GM12878 (cell line): ENCODE data around the gene CD180. TPM values are rescaled to one million over a fixed set of nuclear protein-coding genes. Genes with fewer than 3 reads are reported as not detected.

Experiments used
- ATAC-seq: fragments of 200-7000 bp; cut with Tn5 transposase; 3 replicates; pipeline ENCODE4 v1.9.1; 2020; ENCODE audit warnings: mild to moderate bottlenecking, moderate library complexity
- BruUV-seq: library from RNA; stranded (reverse); fragments of 400-500 nt; replicated peaks from 2 replicates; lab custom pipeline; 2021; lab: Mats Ljungman, UMichigan
- CTCF ChIA-PET: fragments of 300-600 bp; sonication (Branson Sonifier 250); formaldehyde crosslinking; extraction: SDS; loops from one replicate; lab custom pipeline; 2021; ENCODE audit warnings: inconsistent platforms; lab: Yijun Ruan, JAX
- POLR2A ChIA-PET: fragments of 350-600 bp; formaldehyde crosslinking; extraction: SDS; loops from one replicate; lab custom pipeline; 2021; ENCODE audit warnings: inconsistent platforms; lab: Charles Lee
- RAD21 ChIA-PET: fragments of 300-600 bp; sonication (Branson Sonifier 250); formaldehyde crosslinking; loops from one replicate; lab custom pipeline; 2023; ENCODE audit warnings: antibody characterized with exemption; ENCODE audit not compliant: unreplicated experiment; lab: Charles Lee
- SMC1A ChIA-PET: fragments of 300-600 bp; sonication (Branson Sonifier 250); formaldehyde crosslinking; loops from one replicate; lab custom pipeline; 2023; ENCODE audit not compliant: unreplicated experiment, uncharacterized antibody; lab: Charles Lee
- DNase-seq: peaks from one replicate; pipeline ENCODE4 v3.0.0-alpha.2; 2011; ENCODE audit warnings: low read depth, low spot score
- FAIRE-seq: peaks from 3 replicates; lab custom pipeline; 2011; peaks lifted over from hg19 to GRCh38; lab: Jason Lieb, UNC
- H2AFZ ChIP-seq: 2 replicates; pipeline ENCODE4 v1.6.0; 2011; ENCODE audit warnings: low read depth, low read length, control low read depth; ENCODE audit not compliant: control insufficient read depth
- H3K27ac ChIP-seq: 2 replicates; pipeline ENCODE4 v1.5.1; 2011; ENCODE audit warnings: control low read depth; ENCODE audit not compliant: control insufficient read depth, insufficient read depth
- H3K27me3 ChIP-seq, 2 experiments: replicated peaks in 1 of 2; 2 replicates each; pipeline versions ENCODE4 v1.6.0 to v1.6.1; 2011; ENCODE audit warnings: low read length in 1 of 2; ENCODE audit not compliant: control insufficient read depth in 2 of 2, insufficient read depth in 2 of 2
- H3K36me3 ChIP-seq, 2 experiments: 2 replicates each; pipeline ENCODE4 v1.5.1; 2011; ENCODE audit warnings: low read length in 1 of 2; ENCODE audit not compliant: control insufficient read depth in 2 of 2, insufficient read depth in 2 of 2
- H3K4me1 ChIP-seq: 2 replicates; pipeline ENCODE4 v1.6.1; 2011; ENCODE audit warnings: mild to moderate bottlenecking, low read length, moderate library complexity, mixed read lengths; ENCODE audit not compliant: control insufficient read depth, insufficient read depth
- H3K4me2 ChIP-seq: 2 replicates; pipeline ENCODE4 v1.6.0; 2011; ENCODE audit warnings: control low read depth; ENCODE audit not compliant: control insufficient read depth, insufficient read depth
- H3K4me3 ChIP-seq: fragments of 200-600 bp; sonication (generic); 2 replicates; pipeline ENCODE4 v1.5.1; 2016
- H3K79me2 ChIP-seq: 2 replicates; pipeline ENCODE4 v1.6.0; 2011; ENCODE audit warnings: low read length; ENCODE audit not compliant: control insufficient read depth, insufficient read depth
- H3K9ac ChIP-seq: 2 replicates; pipeline ENCODE4 v1.8.0; 2011; ENCODE audit warnings: low read length, control low read depth, mixed read lengths; ENCODE audit not compliant: control insufficient read depth, insufficient read depth
- H3K9me3 ChIP-seq: replicated peaks from 3 replicates; pipeline ENCODE4 v1.5.1; 2011; ENCODE audit warnings: mild to moderate bottlenecking, low read length; ENCODE audit not compliant: control insufficient read depth, insufficient read depth
- H4K20me1 ChIP-seq: 2 replicates; pipeline ENCODE4 v1.6.0; 2011; ENCODE audit not compliant: control insufficient read depth, insufficient read depth
- ASH2L ChIP-seq: fragments of 300-600, 200-600 bp; sonication (generic); IDR thresholded peaks from 2 replicates; pipeline ENCODE4 v1.6.1; 2017; ENCODE audit warnings: low read depth, mild to moderate bottlenecking, borderline replicate concordance
- CBFB ChIP-seq: IDR thresholded peaks from 2 replicates; pipeline ENCODE4 v1.6.1; 2016; ENCODE audit warnings: antibody characterized with exemption, low read depth
- NFXL1 ChIP-seq: fragments of 450-650 bp; IDR thresholded peaks from 2 replicates; pipeline ENCODE4 v1.6.1; 2017; ENCODE audit warnings: antibody characterized with exemption, mild to moderate bottlenecking, borderline replicate concordance
- NFYA ChIP-seq: IDR thresholded peaks from 2 replicates; pipeline ENCODE4 v1.6.1; 2011; ENCODE audit warnings: low read depth, mild to moderate bottlenecking, low read length, improper control_type of control experiment, borderline replicate concordance
- NR2C1 ChIP-seq: fragments of 450-650 bp; IDR thresholded peaks from 2 replicates; pipeline ENCODE4 v1.6.1; 2017; ENCODE audit warnings: antibody characterized with exemption, mild to moderate bottlenecking, moderate library complexity
- SMARCA5 ChIP-seq: fragments of 450-650 bp; IDR thresholded peaks from 2 replicates; pipeline ENCODE4 v1.6.1; 2017; ENCODE audit warnings: mild to moderate bottlenecking
- SUZ12 ChIP-seq: fragments of 200-600 bp; sonication (generic); IDR thresholded peaks from one replicate; pipeline ENCODE4 v1.6.1; 2018; ENCODE audit warnings: antibody characterized with exemption, mild to moderate bottlenecking; ENCODE audit not compliant: unreplicated experiment
- YY1 ChIP-seq: IDR thresholded peaks from 2 replicates; pipeline ENCODE4 v1.6.1; 2011; ENCODE audit warnings: low read depth, mild to moderate bottlenecking, low read length
- ZZZ3 ChIP-seq: IDR thresholded peaks from 2 replicates; pipeline ENCODE4 v1.6.1; 2011; ENCODE audit warnings: low read depth; ENCODE audit not compliant: control insufficient read depth, insufficient read length
- whole genome bisulfite sequencing: methylation state at CpG from one replicate; pipeline ENCODE4 v1.1.6; 2016; ENCODE audit warnings: low lambda C conversion rate; ENCODE audit not compliant: insufficient replicate concordance, insufficient coverage; ENCODE audit errors: missing lambda C conversion rate; 5-methylcytosine and 5-hydroxymethylcytosine counted together
- in situ Hi-C: fragments of 300-500 bp; cut with MboI; formaldehyde crosslinking; loops from 9 replicates; pipeline ENCODE4 v1.14.3; 2018; ENCODE audit warnings: mixed read lengths
- intact Hi-C: fragments of 100-400 bp; cut with micrococcal nuclease; formaldehyde crosslinking; loops from one replicate; pipeline ENCODE4 v1.14.2; 2022; ENCODE audit not compliant: unreplicated experiment
- polyA plus RNA-seq, 11 experiments: library from polyadenylated mRNA; depleted of rRNA in 4 of 11; unstranded in 6 of 11; stranded (reverse) in 5 of 11; fragments of >200 nt; fragmentation: Nextera tagmentation in 4 of 11; fragmentation: Illumina TruSeq in 1 of 11; extraction: Ambion mirVana in 4 of 11; extraction: Trizol in 1 of 11; gene quantifications; 1 replicate in 1 of 11; 2 replicates in 10 of 11; pipeline versions ENCODE4 v1.2.1 to v1.2.3, GENCODE V29; 2011 to 2016; ENCODE audit warnings: inconsistent platforms in 2 of 11, missing spikeins in 2 of 11, low read depth in 1 of 11
- total RNA-seq, 4 experiments: library from RNA; depleted of rRNA in 3 of 4; stranded (reverse); fragments of >200 nt in 3 of 4; fragmentation: Illumina TruSeq in 1 of 4; extraction: Trizol in 1 of 4; gene quantifications; 2 replicates each; pipeline versions ENCODE4 v1.2.1 to v1.2.3, GENCODE V29; 2013 to 2021
- TF ChIP-seq, protein P1 (sequence below): fragments of 450-650 bp; IDR thresholded peaks from 2 replicates; pipeline ENCODE4 v1.6.1; 2017; ENCODE audit warnings: mild to moderate bottlenecking, moderate library complexity

CD180 gene
- total and polyA plus RNA-seq, 10 of the 15 experiments (the other 5 are each of a cell fraction or from before 2014, with no cell fraction given), result 0.22 to 9.7 (median 2.9) TPM

DNA sequence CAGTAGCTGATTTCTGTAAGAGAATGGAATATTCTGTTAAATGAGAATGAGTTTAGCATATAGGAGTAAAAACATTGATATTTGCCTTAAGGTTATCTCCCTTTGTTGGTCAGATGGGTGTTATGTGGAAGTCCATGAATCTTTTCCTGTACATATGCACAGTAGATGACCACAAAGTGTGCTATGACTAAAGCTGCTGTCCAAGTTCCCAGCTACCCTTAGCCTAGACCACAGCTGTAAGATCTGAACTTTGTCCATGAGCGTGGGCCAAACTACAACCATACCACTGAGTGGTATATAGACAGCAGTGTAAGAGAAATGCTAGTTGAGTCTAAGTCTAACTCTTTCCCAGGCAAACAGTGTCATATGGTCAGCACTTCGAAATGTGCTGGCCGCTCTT lies 48.8 kb downstream of the CD180 start:
- in situ Hi-C loops (no loop called here), intact Hi-C loops (no loop called here)
- Histone ChIP-seq H3K27me3 (peaks cover 0 to 3% of the 10 kb centered on the region in 2 experiments; a peak in 2 of 4 replicates), H3K4me1 (no peaks in the 10 kb centered on the region), H3K9ac (no peak overlapping the region), H3K36me3 (no peaks in the 10 kb centered on the region), H4K20me1 (no peaks in the 10 kb centered on the region; the same call in 1 of the 2 replicates), H3K27ac (no peak overlapping the region), H3K4me2 (no peak overlapping the region), H3K79me2 (no peaks in the 10 kb centered on the region), H3K4me3 (no peak overlapping the region), H2AFZ (no peak overlapping the region)
- SMC1A ChIA-PET, result no interaction called here
- no TSS peak for BruUV-seq
- CTCF ChIA-PET, result no interaction called here
- ATAC-seq (no peak), DNase-seq (no peak), FAIRE-seq (no peak)
- RAD21 ChIA-PET, result no interaction called here
- POLR2A ChIA-PET, result no interaction called here
- 42% methylated on average over 3 of the region's 3 CpGs for WGBS
- no peak for TF ChIP-seq SMARCA5
- no peak for TF ChIP-seq NR2C1
- TF ChIP-seq, all 136 proteins: peak for 0
- no peaks in the 10 kb centered on the region for H3K9me3 ChIP-seq

DNA sequence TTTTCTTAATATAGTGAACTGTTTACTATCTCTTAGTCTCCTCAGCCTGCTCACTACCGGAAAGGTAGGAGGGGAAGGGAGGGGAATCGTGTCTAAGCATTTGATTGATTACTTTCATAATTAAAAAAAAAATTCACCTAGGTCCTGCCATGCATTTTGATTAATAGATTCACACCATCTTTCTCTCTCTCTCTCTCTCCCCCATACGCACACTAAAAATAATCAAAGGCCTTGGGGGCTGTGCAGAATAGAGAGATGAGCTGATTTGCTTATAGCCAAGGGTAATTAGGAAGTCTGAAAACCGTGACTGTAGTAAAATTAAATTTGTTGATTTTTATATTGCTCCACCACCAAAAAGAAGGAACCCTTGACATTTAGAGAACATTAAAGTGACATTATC lies 49.6 kb downstream of the CD180 start:
- no peak for ATAC-seq
- no peak overlapping the region for H3K9ac ChIP-seq
- H3K4me1 ChIP-seq, result no peaks in the 10 kb centered on the region
- in situ Hi-C loops (no loop called here), intact Hi-C loops (no loop called here)
- BruUV-seq, result no TSS peak
- H3K27me3 ChIP-seq, result peaks cover 0 to 3% of the 10 kb centered on the region in 2 experiments; a peak in 2 of 4 replicates
- H4K20me1 ChIP-seq, result no peaks in the 10 kb centered on the region; the same call in 1 of the 2 replicates
- H3K79me2 ChIP-seq, result no peaks in the 10 kb centered on the region
- DNase-seq, result no peak
- no peak for TF ChIP-seq NFXL1
- TF ChIP-seq ASH2L, result no peak
- TF ChIP-seq YY1, result no peak
- TF ChIP-seq SUZ12, result no peak
- no peak for TF ChIP-seq NFYA
- TF ChIP-seq, protein P1, sequence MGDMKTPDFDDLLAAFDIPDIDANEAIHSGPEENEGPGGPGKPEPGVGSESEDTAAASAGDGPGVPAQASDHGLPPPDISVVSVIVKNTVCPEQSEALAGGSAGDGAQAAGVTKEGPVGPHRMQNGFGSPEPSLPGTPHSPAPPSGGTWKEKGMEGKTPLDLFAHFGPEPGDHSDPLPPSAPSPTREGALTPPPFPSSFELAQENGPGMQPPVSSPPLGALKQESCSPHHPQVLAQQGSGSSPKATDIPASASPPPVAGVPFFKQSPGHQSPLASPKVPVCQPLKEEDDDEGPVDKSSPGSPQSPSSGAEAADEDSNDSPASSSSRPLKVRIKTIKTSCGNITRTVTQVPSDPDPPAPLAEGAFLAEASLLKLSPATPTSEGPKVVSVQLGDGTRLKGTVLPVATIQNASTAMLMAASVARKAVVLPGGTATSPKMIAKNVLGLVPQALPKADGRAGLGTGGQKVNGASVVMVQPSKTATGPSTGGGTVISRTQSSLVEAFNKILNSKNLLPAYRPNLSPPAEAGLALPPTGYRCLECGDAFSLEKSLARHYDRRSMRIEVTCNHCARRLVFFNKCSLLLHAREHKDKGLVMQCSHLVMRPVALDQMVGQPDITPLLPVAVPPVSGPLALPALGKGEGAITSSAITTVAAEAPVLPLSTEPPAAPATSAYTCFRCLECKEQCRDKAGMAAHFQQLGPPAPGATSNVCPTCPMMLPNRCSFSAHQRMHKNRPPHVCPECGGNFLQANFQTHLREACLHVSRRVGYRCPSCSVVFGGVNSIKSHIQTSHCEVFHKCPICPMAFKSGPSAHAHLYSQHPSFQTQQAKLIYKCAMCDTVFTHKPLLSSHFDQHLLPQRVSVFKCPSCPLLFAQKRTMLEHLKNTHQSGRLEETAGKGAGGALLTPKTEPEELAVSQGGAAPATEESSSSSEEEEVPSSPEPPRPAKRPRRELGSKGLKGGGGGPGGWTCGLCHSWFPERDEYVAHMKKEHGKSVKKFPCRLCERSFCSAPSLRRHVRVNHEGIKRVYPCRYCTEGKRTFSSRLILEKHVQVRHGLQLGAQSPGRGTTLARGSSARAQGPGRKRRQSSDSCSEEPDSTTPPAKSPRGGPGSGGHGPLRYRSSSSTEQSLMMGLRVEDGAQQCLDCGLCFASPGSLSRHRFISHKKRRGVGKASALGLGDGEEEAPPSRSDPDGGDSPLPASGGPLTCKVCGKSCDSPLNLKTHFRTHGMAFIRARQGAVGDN, result no peak
- TF ChIP-seq CBFB, result no peak
- TF ChIP-seq ZZZ3, result no peak
- no peak overlapping the region for H3K4me3 ChIP-seq
- no peak overlapping the region for H3K27ac ChIP-seq
- H3K36me3 ChIP-seq, result no peaks in the 10 kb centered on the region
- H3K9me3 ChIP-seq, result no peaks in the 10 kb centered on the region
- H2AFZ ChIP-seq, result no peak overlapping the region
- no peak overlapping the region for H3K4me2 ChIP-seq
- POLR2A ChIA-PET, result no interaction called here
- CTCF ChIA-PET, result interaction anchor here (1.2 kb wide), 1 partner anchor 10 kb away, joined by 3 read pairs; no protein-coding TSS in a partner anchor
- no peak for FAIRE-seq
- SMC1A ChIA-PET, result no interaction called here
- RAD21 ChIA-PET, result no interaction called here
- 33% methylated on average over 4 of the region's 4 CpGs for WGBS
